Brain microvascular endothelial cell (primary cell): ENCODE data around the gene RAB12.

ENCODE experiments used
- DNase-seq: peaks from one replicate; pipeline ENCODE4 v3.0.0-alpha.2; 2020
- H3K27ac ChIP-seq: fragments of 250-450 bp; sonication (Bioruptor Pico); 2 replicates; pipeline ENCODE4 v1.5.1; 2020; ENCODE audit warnings: mild to moderate bottlenecking, moderate library complexity
- H3K27me3 ChIP-seq: fragments of 250-450 bp; sonication (Bioruptor Pico); replicated peaks from 2 replicates; pipeline ENCODE4 v1.5.1; 2020; ENCODE audit warnings: mild to moderate bottlenecking
- H3K36me3 ChIP-seq: fragments of 250-450 bp; sonication (Bioruptor Pico); replicated peaks from 2 replicates; pipeline ENCODE4 v1.5.1; 2020; ENCODE audit warnings: mild to moderate bottlenecking
- H3K4me3 ChIP-seq: 2 replicates; pipeline ENCODE4 v1.5.1; 2011; ENCODE audit warnings: low read depth, mild to moderate bottlenecking, control low read depth, low read length, moderate library complexity
- in situ Hi-C: cut with HindIII; loops from 2 replicates; pipeline ENCODE4 v1.10.0; 2017; ENCODE audit warnings: low sequenced_read_pairs, low pct_ligation_motif_present
- TF ChIP-seq, protein P1 (sequence below): IDR thresholded peaks from 2 replicates; pipeline ENCODE4 v1.5.1; 2011; ENCODE audit warnings: low read depth, mild to moderate bottlenecking, moderate library complexity, low read length, control low read depth, inconsistent platforms; ENCODE audit errors: missing control alignments

RAB12 gene

DNA sequence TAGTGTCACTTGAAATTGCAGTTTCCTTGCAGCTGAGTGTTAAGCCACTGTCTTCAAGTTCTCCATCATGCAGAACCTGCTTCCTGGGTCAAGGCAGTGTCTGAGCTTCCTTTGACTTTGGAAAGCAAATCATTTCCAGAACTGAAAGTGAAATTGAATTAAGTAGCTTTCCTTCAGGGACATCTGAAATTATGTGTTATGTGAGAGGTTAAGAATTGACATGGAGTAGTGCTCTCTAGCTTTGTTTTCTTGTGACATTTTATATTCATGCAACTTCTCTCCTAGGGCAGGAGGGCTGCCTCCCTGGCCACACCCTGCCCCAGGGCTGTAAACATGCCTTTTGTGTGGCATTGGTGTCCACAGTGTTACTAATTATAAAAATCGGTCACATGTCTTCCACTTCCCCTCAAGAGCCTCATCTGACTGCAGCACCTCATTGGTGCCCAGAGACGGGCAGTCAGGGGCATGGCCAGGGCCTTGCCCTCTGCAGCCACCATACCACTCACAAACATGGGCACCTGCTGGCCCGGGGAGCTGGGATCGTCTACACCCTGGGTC lies 14.4 kb downstream of the RAB12 start:
- in situ Hi-C loops, result no loop called here
- Histone ChIP-seq H3K27ac (no peak overlapping the region), H3K36me3 (peaks cover 13% of the 10 kb centered on the region), H3K27me3 (no peaks in the 10 kb centered on the region), H3K4me3 (no peak overlapping the region)
- no peak for DNase-seq
- TF ChIP-seq, protein P1, sequence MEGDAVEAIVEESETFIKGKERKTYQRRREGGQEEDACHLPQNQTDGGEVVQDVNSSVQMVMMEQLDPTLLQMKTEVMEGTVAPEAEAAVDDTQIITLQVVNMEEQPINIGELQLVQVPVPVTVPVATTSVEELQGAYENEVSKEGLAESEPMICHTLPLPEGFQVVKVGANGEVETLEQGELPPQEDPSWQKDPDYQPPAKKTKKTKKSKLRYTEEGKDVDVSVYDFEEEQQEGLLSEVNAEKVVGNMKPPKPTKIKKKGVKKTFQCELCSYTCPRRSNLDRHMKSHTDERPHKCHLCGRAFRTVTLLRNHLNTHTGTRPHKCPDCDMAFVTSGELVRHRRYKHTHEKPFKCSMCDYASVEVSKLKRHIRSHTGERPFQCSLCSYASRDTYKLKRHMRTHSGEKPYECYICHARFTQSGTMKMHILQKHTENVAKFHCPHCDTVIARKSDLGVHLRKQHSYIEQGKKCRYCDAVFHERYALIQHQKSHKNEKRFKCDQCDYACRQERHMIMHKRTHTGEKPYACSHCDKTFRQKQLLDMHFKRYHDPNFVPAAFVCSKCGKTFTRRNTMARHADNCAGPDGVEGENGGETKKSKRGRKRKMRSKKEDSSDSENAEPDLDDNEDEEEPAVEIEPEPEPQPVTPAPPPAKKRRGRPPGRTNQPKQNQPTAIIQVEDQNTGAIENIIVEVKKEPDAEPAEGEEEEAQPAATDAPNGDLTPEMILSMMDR, result no peak

DNA sequence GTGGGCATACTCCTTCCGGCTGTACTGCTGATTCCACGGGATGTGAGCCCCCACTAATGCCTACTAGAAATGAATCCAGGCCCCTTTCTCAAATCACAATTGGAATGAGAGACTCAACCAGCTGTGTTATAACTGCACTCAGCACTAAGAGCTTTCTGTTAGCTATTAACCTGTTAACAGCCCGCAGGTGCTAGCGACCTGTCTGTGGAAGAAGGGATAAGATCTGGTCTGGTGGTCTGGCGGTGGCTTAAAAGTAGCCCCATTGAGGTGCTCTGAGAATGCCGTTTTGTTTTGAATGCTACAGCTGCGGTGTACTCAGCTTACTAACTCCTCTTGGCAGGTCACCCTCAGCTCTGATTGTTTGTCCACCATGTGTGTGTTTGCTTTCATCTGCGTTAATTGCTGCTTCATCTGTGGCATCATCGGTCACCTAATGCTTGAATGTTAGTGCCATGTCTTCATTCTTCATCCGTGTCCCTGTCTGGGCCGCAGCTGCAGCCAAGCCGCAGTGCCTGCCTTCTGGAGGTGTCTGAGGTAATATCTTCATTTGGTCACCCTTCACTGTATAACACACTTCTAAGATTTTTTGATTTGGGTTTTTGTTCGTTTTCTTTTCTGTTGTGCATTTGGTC lies 16.3 kb downstream of the RAB12 start:
- DNase-seq, result no peak
- Histone ChIP-seq H3K27ac (no peak overlapping the region), H3K4me3 (no peak overlapping the region), H3K27me3 (no peaks in the 10 kb centered on the region), H3K36me3 (peaks cover 15% of the 10 kb centered on the region)
- in situ Hi-C loops, result no loop called here
- TF ChIP-seq, protein P1, result no peak

DNA sequence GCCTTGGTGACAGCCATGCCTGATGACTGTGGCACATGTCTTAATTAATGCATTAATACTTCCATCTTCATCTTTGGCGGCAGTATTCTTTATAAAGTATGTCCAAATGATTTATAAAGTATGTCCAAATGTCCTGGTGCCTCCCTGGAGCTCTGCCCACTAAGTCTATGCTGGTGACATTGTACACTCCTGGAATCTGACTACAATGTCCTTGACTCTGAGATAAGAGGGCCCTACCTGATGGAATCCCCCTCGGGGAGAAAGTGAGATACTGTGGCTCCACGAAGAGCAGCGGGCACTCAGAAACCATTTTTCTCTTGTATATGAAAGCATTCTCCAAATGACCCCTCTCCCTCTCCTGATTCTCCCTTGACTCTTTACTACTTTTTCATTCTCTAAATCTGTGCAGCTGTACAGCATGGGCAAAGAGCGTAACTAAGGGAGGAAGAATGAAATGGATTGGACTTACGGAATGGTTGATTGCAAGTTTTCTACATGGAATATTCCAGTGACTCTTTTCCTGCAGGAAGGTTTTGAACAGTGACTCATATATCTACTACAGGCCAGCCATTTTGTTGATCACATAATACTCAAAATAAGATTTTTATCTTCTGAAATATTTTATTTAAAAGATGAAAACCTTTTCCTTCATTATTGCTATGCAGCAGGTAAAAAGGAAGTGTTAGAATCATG lies 17.3 kb downstream of the RAB12 start:
- TF ChIP-seq, protein P1, result no peak
- no peak overlapping the region for H3K27ac ChIP-seq
- in situ Hi-C loops, result no loop called here

DNA sequence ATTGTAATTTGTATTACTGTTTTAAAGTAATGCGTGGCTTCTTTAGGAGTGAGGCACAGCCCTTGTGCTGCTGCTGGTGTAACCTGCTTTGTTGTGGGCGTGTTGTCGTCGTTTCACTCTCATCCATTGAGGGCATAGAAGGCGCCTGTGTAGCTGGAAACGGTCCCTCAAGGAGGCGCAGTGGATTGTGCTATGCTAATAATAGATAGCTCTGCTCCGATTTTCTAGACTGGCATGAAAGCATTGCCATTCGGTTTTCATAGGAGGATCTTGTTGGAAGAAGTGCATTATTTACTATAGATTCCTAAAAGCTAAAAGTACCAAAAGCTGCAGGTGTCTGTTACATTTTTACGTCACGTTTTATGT lies 17.9 kb downstream of the RAB12 start:
- in situ Hi-C loops, result no loop called here
- Histone ChIP-seq H3K4me3 (no peak overlapping the region), H3K36me3 (peaks cover 15% of the 10 kb centered on the region), H3K27me3 (no peaks in the 10 kb centered on the region), H3K27ac (no peak overlapping the region)
- no peak for DNase-seq
- TF ChIP-seq, protein P1, result no peak

More for the DNA sequence above, 17.3 kb downstream of the RAB12 start:
- Histone ChIP-seq H3K4me3 (no peak overlapping the region), H3K36me3 (peaks cover 15% of the 10 kb centered on the region), H3K27me3 (no peaks in the 10 kb centered on the region)
- no peak for DNase-seq

DNA sequence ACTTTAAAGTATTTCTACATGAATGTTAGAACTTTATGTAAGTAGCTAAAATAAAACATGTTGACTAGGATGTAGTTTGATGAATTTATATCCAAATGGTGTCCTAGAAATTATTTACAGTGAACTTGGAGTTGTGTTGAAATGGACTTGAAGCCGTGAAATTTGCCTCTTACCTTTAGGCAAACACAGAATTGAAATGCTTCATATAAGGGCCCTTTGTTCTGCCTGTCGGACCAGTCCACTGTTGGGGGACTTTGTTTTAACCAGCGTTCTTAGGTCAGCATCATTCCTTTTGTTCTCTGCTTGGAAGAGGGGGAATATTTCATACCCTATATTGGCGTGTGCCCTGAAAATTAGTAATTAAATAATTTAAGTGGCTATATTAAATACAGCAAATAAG lies 18.3 kb downstream of the RAB12 start:
- H3K27me3 ChIP-seq, result no peaks in the 10 kb centered on the region
- TF ChIP-seq, protein P1, result no peak
- in situ Hi-C loops, result no loop called here
- no peak overlapping the region for H3K4me3 ChIP-seq
- no peak overlapping the region for H3K27ac ChIP-seq
- H3K36me3 ChIP-seq, result peaks cover 15% of the 10 kb centered on the region
- DNase-seq, result no peak

DNA sequence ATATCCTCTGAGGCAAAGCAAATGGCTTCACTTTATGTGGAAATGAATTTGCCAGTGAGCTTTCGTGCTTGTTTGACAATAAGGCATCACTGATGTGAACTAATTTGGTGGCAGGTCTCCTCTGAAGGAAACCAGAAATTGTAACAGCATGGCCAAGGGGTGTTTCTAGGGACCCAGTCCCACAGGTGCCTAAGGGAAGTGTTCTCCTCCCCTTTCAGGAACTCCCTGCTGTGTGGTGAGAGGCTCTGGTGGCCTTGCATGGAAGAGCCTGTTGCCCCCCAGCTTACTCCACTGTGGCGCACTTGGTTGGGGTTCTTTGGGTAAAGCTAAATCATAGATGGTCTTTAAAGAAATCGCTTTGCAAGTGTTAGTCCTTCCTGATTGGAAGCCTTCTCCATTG lies 20.4 kb downstream of the RAB12 start:
- in situ Hi-C loops, result no loop called here
- TF ChIP-seq, protein P1, result no peak
- no peak overlapping the region for H3K4me3 ChIP-seq
- H3K27ac ChIP-seq, result no peak overlapping the region
- DNase-seq, result no peak
- H3K27me3 ChIP-seq, result no peaks in the 10 kb centered on the region
- H3K36me3 ChIP-seq, result peaks cover 25% of the 10 kb centered on the region
